GM21526 (cell line): ENCODE measurements around the gene AKR1D1.
"Not testable (repeated sequence)": the region's sequence is repeated elsewhere in the genome, so short reads cannot be mapped to it uniquely, and the experiment has no call there.

ENCODE experiments used
- ATAC-seq: cut with Tn5 transposase; IDR thresholded peaks from one replicate; pipeline ENCODE4 v1.9.1; 2021; ENCODE audit warnings: moderate library complexity; ENCODE audit not compliant: unreplicated experiment, low FRiP score

Gene AKR1D1

GRCh38 chr7:138116141-138116540 lies 39.9 kb downstream of the AKR1D1 start:
- ATAC-seq = no peak

- ATAC-seq = no peak
Observed at GRCh38 chr7:138116892-138117291, 40.6 kb downstream of the AKR1D1 start.

GRCh38 chr7:138120140-138120827 lies 44.0 kb downstream of the AKR1D1 start:
- no peak for ATAC-seq

GRCh38 chr7:138122162-138122561 lies 45.9 kb downstream of the AKR1D1 start:
- no peak for ATAC-seq

DNA sequence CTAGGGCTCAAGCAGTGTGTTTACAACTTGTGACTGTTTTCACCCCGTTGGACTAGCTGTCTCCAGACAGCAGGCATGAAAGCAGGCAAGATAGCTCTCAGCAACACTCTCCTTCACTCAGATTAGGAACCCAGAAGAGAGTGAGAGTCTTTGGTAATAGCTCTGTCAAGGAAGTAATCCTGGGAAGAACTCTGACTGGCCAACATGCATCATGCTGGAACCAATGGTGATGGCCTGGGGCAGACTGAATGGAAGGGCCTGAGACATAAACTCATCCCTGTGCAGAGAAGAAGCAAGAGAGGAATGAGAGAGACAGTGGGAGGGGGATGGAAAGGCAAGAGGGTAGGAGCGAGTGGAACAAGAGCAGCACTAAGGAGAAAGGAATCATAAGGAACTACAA lies 48.9 kb downstream of the AKR1D1 start:
- ATAC-seq = no peak

DNA sequence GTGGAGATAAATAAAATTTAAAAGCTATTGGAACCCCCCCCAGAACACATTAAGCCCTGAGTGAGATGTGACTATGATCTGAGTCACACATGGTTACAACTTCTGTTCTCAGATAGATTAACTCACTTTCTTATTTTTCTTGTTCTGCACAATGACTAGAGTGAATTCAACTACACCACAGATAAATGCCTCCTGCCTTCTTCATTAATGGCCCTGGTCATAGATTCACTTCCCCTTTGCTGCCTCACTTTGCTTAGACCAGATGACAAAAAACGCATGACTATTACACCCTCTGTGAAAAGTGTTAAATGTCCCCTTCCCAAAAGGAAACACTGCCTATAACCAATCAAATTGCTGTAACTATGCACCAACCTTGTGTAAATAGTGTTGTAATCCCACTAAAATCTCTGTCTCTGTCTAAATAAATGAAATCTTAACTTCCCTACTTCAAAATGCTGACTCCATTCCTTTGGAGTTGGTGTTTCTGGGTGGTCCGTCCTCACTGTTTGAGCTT lies 49.4 kb downstream of the AKR1D1 start:
- peak; percentile 85 for ATAC-seq

DNA sequence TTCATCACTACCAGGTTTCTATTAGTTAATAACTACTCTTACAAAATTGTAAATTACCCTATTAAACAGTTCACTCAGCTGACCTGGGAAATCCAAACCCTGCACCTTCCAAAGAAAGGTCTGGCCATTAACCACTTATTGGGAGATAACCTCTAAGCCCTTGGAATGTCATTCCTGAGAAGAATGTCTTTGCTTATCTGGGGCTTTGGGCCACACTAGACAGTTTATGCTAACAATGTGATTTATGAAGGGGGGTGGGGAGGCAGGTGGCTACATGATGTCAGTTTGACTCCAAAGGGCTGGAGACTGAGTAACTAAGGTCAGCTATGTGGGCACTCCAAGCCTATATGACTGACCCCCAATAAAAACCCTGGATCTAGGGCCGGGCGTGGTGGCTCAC lies 50.7 kb downstream of the AKR1D1 start:
- no peak for ATAC-seq

DNA sequence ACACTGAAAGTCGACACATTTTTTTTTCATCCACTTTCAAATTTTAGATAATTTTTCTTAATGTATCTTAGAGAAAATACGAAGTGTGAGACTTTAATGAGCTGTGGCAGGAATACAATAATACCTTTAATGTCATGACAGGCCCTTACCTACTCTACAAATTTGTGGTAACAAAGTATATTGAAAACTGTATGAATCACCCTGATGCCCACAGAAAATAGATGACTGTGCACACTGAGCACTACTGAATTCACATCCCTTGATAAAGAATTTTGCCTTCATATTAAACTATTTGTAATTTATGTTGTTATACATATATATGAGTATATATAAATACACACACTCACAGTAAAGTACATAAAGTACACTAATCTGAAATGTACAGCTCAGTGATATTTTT lies 51.7 kb downstream of the AKR1D1 start:
- no peak for ATAC-seq

DNA sequence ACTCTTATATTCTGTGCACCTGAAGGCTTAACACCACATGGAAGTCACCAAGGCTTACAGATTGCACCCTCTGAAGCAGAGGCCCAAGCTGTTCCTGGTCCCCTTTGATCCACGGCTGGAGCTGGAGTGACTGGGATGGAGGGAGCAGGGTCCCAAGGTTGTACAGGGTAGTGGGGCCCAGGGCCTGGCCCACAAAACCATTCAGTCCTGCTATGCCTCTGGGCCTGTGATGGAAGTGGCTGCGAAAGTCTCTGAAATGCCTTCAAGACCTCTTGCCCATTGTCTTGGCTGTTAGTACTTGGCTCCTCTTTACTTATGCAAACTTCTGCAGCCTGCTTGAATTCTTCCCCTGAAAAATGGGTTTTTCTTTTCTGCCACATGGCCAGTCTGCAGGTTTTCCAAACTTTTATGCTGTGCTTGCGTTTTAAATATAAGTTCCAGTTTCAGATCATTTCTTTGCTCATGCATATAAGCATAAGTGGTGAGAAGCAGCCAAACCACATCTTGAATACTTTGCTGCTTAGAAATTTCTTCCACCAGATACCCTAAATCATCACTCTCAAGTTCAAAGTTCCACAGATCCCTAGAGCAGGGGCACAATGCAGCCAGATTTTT lies 53.4 kb downstream of the AKR1D1 start:
- ATAC-seq = no peak

DNA sequence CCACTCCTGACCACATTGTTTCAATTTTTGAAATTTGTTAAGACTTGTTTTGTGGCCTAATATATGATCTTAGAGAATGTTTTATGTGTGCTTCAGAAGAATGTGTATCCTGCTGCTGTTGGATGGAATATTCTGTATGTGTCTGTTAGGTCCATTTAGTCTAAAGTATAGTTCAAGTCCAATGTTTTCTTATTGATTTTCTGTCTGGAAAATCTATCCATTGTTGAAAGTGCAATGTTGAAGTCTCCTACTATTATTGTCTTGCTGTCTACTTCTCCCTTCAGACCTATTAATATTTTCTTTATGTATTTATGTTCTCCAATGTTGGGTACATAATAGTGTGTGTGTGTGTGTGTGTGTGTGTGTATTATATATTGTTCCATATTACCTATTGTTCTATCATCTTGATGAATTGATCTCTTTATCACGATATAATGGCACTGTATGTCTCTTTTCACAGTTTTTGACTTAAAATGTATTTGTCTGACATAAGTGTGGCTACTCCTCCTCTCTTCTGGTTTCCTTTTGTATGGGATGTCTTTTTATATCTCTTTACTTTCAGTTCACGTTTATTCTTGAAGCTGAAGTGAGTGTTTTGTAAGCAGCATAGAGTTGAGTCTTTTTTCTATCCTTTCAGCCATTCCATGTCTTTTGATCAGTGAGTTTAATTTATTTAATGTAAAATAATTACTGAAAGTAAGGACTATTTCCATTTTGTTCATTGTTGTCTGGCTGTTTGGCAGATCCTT lies 61.3 kb downstream of the AKR1D1 start:
- ATAC-seq = peak; percentile 90

GRCh38 chr7:138138244-138138643 lies 62.0 kb downstream of the AKR1D1 start:
- peak; percentile 17 for ATAC-seq

DNA sequence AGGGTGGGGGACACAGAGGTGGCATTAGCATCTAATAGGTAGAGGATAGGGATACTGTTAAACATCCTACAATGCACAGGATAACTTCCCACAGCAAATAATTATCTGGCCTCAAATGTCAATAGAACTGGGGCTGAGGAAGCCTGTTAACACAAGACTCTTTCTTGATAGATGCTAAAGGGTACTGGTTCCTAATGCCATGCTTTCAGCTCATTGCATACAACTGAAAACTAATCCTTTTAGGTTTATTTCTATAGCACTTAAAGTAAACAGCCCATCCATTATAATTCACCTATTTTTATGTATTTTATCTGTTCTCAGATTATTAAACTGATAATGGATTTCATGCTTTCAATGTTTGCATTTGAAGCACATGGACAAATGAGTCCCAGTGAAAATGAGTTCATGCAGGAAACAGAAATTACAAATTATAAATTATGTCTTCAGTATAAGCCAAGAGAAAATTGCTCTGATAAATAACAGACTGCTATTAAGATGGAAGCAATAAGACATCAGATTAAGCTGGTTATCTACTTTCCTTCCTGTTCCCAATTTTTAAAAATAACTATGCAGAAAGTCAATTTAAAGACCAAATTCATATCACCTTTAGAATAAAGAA lies 66.4 kb downstream of the AKR1D1 start:
- no peak for ATAC-seq

- ATAC-seq = no peak
Observed at GRCh38 chr7:138144958-138145357, 68.7 kb downstream of the AKR1D1 start.

DNA sequence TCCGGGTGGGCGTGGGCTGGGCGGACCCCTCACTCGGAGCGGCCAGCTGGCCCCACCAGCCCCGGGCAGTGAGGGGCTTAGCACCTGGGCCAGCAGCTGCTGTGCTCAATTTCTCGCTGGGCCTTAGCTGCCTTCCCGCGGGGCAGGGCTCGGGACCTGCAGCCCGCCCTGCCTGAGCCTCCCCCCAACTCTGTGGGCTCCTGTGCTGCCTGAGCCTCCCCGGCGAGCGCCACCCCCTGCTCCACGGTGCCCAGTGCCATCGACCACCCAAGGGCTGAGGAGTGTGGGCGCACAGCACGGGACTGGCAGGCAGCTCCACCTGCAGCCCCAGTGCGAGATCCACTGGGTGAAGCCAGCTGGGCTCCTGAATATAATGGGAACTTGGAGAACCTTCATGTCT lies 70.0 kb downstream of the AKR1D1 start:
- ATAC-seq = not testable (repeated sequence)

- ATAC-seq = not testable (repeated sequence)
Observed at GRCh38 chr7:138146757-138147734, 70.8 kb downstream of the AKR1D1 start.

DNA sequence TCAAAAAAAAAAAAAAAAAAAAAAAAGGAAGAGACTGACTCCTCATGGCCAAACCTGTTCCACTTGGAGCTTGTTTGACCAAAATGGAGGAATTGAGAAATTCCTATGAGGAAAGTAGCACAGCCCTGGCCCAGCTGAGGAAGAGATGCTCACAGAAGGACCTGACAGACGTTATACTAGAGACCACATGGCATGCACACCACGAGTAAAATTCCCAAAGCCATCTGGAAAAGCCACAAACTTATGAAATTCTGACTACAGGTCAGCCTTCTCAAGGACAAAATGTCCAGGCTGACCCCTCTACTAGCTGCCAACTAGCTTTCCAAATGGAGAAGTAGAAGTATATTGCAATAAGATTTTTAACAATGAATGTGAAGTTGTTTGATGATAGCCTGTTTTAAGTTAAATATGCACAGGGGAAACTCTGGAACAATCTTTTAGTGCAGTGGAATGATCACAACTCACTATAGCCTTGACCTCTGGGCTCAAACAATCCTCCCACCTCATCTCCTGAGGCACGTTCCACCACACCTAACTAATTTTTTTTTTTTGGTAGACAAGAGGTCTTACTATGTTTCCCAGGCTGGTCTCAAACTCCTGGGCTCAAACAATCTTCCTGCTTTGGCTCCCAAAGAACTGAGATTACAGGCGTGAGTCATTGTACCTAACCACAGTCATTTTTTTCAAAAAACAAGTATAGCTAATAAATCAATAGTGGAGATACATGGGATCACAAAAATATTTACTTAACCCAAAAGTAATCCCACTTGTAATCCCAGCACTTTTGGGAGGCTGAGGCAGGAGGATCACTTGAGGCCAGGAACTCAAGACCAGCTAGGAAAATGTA lies 75.7 kb downstream of the AKR1D1 start:
- no peak for ATAC-seq

DNA sequence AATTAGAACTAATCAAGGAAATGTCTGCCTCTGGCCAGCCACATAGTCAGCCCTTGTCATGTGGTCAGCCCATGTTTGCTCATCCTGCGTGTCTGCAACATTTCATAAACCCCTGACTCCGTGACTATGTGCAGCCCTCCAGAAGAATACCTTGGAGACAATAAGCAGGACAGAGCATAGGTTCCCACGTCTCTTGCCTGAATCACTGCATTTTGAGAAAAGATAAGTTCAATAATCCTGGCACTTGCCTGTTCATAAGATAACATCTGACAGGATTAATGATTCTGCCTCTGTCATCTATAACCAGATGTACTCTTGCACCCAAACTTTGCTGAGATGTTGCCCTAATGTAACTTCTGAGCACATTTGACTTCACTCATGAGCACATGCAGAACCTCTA lies 78.4 kb downstream of the AKR1D1 start:
- no peak for ATAC-seq

GRCh38 chr7:138157702-138158101 lies 81.4 kb downstream of the AKR1D1 start:
- no peak for ATAC-seq
